Caki2 (cell line): ENCODE results near the gene TSPAN5. TPM values are rescaled to one million over a fixed set of nuclear protein-coding genes. Genes with fewer than 3 reads are reported as not detected.
"Not testable (repeated sequence)": the region's sequence is repeated elsewhere in the genome, so short reads cannot be mapped to it uniquely, and the experiment has no call there.

Experiments used
- DNase-seq: peaks from one replicate; pipeline ENCODE4 v3.0.0-alpha.2; 2015; ENCODE audit warnings: low read depth
- in situ Hi-C: cut with HindIII; loops from 2 replicates; pipeline ENCODE4 v1.10.0; 2016; ENCODE audit warnings: low sequenced_read_pairs, low pct_unique_long_range_greater_than_20kb, mixed read lengths
- total RNA-seq: library from RNA; depleted of rRNA; stranded (reverse); fragments of >200 nt; shearing (Covaris generic); gene quantifications from 2 replicates; pipeline ENCODE4 v1.2.3, GENCODE V29; 2014; ENCODE audit warnings: low replicate concordance; rRNA removed

TSPAN5 gene
- 1.1 and 4.5 TPM in 2 replicates for total RNA-seq

GRCh38 chr4:98658287-98659105 lies at the start of gene TSPAN5:
TSS of gene TSPAN5 (minus strand) at chr4:98658611.
- in situ Hi-C loops: no loop called here
- DNase-seq: peak; percentile 78

GRCh38 chr4:98706935-98707334 lies 48.5 kb upstream of the TSPAN5 start:
- no peak for DNase-seq
- in situ Hi-C loops: no loop called here

- in situ Hi-C loops: no loop called here
Measured at GRCh38 chr4:98706200-98706813, 47.9 kb upstream of the TSPAN5 start.

GRCh38 chr4:98705586-98705985 lies 47.2 kb upstream of the TSPAN5 start:
- DNase-seq, in situ Hi-C loops: not testable (repeated sequence)

More at GRCh38 chr4:98706200-98706813, 47.9 kb upstream of the TSPAN5 start:
- no peak for DNase-seq

- no peak for DNase-seq
- in situ Hi-C loops: no loop called here
Measured at GRCh38 chr4:98700656-98701055, 42.2 kb upstream of the TSPAN5 start.

GRCh38 chr4:98694076-98694475 lies 35.7 kb upstream of the TSPAN5 start:
- in situ Hi-C loops: no loop called here
- no peak for DNase-seq

DNA sequence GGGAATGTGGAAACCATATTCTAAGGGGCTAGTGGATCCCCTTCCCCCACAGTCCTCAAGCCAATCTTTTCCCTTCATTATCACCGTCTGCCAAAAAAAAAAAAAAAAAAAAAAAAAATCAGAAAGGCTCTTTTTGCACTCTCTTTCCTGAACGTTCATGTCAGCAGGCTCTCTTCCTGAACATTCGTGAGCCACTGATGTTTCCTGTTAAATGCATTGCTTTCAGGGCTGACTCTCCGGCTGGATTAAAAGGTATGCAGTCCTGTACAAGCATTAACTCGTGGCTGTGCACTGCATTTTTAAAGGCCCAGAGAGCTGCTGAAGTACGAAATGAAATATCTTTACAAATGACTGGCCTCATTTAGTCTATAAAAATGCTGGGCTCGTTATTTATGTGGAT lies 34.0 kb upstream of the TSPAN5 start:
- DNase-seq: no peak
- in situ Hi-C loops: no loop called here

DNA sequence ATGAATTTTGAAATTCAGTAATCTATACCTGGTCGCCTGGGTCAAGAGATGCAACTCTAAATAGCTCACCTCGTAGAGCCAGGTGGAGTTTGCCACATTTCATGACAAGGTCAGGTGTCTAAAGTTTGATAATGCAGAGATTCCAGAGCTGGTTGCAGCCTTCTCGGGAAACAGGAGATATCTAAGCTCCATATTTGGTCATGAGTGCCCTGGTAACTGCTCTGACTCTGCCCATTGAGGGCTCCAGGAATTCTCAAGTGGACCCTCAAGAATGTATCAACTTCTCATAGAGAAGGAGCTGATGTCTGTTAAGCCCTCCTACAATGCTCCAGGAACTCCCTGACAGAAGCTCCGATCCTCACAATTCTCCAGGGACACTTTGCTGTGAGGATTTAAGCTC lies 33.2 kb upstream of the TSPAN5 start:
- in situ Hi-C loops: no loop called here
- no peak for DNase-seq

GRCh38 chr4:98689507-98690174 lies 31.2 kb upstream of the TSPAN5 start:
- in situ Hi-C loops: no loop called here
- no peak for DNase-seq

GRCh38 chr4:98688411-98689290 lies 30.2 kb upstream of the TSPAN5 start:
- peak; percentile 25 for DNase-seq
- in situ Hi-C loops: no loop called here

DNA sequence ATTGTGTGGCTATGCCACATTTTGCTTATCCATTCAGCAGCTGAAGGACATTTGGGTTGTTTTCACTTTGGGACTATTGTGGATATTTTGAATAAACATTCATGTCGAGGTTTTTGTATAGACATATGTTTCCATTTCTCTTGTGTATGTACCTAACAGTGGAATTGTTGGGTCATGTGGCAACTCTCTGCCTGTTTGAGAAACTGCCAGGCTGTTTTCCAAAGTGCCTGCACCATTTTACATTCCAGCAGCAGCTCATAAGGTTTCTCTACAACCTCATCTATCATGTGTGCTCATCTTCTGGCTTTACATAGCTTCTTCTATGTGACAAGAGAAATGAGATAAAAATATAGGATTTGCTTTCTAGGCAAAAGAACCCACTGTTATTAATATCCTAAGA lies 29.5 kb upstream of the TSPAN5 start:
- in situ Hi-C loops: no loop called here
- DNase-seq: no peak

GRCh38 chr4:98686847-98687246 lies 28.4 kb upstream of the TSPAN5 start:
- no peak for DNase-seq
- in situ Hi-C loops: no loop called here

DNA sequence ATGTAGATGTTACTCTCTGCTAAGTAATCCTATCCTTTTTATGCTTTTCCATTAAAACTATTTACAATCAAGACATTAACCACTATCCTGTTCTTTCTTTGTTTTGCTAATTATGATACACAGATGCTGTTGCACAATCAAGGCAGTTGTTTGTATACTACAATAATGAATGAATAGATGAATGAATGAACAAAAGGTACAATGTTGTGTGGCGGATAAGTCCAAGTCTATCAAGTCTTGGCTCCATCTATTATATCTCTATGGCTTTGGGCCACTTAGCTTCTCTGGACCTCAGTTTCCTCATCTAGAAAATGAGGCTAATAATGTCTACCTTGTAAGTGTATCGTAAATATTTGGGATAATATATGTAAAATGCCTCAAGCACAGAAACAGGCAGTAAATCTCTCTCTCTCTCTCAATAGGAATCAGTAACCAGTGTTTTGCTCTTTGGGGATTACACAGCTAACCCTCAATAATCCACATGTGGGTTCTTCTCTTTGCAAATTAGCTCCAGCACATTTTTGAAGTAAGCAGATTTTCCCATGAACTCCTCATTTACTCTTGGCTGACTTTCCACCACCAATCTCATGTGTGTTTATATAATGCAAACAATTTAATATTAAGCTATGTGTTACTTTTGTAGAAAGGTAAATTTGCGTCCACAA lies 27.8 kb upstream of the TSPAN5 start:
- in situ Hi-C loops: no loop called here

GRCh38 chr4:98685225-98686042 lies 27.0 kb upstream of the TSPAN5 start:
- no peak for DNase-seq
- in situ Hi-C loops: no loop called here

More for the DNA sequence above, 27.8 kb upstream of the TSPAN5 start:
- DNase-seq: no peak

DNA sequence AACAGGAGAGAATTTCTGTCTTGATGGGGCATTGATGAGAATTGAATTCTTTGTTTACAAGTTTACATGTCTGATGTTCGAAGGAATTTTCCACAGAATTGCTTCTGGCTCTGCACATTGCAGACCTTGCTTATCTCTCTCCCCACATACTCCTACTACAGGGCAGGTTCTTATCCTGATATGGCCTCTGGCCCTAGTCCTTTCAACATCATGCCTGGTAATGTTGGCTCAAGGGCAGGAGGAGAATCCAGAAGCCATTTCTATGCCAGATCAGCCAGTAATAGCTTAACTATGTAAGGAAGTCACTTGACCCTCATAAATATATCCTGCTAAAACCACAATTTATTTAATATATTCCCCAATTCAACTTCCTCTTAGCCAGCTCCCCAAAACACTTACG lies 24.3 kb upstream of the TSPAN5 start:
- in situ Hi-C loops: no loop called here
- DNase-seq: no peak

GRCh38 chr4:98680806-98681205 lies 22.4 kb upstream of the TSPAN5 start:
- DNase-seq: no peak
- in situ Hi-C loops: no loop called here

DNA sequence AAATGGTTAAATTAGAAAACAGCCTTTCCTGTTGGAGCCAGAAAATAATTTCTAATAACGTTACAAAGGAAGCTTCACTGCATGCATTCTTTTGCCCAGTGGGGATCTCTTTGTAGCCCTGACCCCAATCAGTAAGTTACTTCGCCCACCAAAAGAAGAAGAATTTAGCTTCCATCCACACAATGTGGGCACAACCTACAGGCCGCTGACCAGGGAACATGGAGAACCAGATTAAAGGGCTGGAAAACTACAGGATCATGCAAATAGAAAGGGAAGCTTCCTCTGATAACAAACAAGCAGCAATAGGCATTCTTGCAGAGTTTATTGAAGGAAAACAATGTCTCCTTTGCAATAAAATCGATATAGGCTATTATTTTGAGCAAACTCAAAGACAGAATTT lies 21.3 kb upstream of the TSPAN5 start:
- in situ Hi-C loops: no loop called here
- no peak for DNase-seq
